Activated CD8-positive, alpha-beta memory T cell treated with anti-CD3 and anti-CD28 coated beads for 48 hours (primary cell): ENCODE results near the gene BTBD6.
"Not testable (repeated sequence)": the region's sequence is repeated elsewhere in the genome, so short reads cannot be mapped to it uniquely, and the experiment has no call there.

Experiments used
- DNase-seq, 3 experiments: peaks; one replicate each; pipeline ENCODE4 v3.0.0-alpha.2; 2020; ENCODE audit warnings: low read depth in 2 of 3, low spot score in 2 of 3

BTBD6 gene

GRCh38 chr14:105268736-105269354 is 20.5 kb downstream of the BTBD6 start:
- no peak for DNase-seq

GRCh38 chr14:105269405-105269804 is 21.1 kb downstream of the BTBD6 start:
- DNase-seq, result no peak

GRCh38 chr14:105271224-105271890 is 23.0 kb downstream of the BTBD6 start:
- no peak for DNase-seq

GRCh38 chr14:105272623-105273022 is 24.3 kb downstream of the BTBD6 start:
- no peak for DNase-seq

- no peak for DNase-seq
These were observed 24.7 kb downstream of the BTBD6 start for GRCh38 chr14:105273062-105273461.

GRCh38 chr14:105274637-105275036 is 26.3 kb downstream of the BTBD6 start:
- DNase-seq, result no peak

- no peak for DNase-seq
These were observed 27.1 kb downstream of the BTBD6 start for GRCh38 chr14:105275267-105275946.

DNA sequence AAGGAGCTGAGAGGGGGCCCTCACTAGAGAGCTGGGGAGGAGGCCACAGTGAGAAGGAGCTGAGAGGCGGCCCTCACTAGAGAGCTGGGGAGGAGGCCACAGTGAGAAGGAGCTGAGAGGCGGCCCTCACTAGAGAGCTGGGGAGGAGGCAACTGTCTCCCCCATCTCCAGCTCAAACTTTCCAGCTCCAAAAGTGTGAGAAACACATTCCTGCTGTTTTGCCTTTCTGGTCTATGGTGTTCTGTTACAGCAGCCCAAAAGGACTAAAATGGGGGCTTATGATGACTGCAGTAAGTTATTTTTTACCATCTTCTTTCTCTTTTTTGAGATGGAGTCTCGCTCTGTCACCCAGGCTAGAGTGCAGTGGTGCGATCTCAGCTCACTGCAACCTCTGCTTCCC is 29.1 kb downstream of the BTBD6 start:
- DNase-seq, result not testable (repeated sequence)

GRCh38 chr14:105279642-105280361 is 31.5 kb downstream of the BTBD6 start:
- no peak for DNase-seq

GRCh38 chr14:105280525-105280924 is 32.2 kb downstream of the BTBD6 start:
- DNase-seq, result no peak

DNA sequence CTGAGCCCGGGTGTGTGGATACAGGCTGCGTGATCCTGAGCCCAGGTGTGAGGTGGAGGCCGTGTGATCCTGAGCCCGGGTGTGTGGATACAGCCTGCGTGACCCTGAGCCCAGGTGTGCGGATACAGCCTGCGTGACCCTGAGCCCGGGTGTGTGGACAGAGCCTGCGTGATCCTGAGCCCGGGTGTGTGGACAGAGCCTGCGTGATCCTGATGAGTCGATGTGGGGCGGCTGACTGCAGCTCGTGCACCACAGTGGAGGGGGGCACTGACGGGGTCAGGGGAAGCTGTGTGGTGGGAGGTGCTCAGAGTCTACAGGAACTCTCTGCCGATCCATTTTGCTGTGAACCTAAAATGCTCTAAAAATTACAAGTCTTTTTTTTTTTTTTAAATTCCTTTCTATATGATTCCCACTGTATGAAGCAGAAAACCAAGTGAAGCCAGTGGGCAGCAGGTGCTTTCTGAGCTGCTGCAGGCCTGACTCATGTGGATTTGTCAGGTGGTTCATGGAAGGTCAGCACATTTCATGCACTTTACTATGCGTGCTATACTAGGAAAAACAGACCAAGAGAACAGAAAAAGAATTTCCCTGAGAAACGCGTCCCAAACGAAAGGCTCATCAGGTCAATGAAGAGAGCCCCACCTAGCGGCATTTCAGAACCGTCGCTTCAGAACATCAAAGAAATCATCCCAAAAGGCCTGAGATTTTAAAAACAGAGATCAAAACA is 33.2 kb downstream of the BTBD6 start:
- DNase-seq, result no peak

GRCh38 chr14:105282098-105282725 is 33.9 kb downstream of the BTBD6 start:
- no peak for DNase-seq

DNA sequence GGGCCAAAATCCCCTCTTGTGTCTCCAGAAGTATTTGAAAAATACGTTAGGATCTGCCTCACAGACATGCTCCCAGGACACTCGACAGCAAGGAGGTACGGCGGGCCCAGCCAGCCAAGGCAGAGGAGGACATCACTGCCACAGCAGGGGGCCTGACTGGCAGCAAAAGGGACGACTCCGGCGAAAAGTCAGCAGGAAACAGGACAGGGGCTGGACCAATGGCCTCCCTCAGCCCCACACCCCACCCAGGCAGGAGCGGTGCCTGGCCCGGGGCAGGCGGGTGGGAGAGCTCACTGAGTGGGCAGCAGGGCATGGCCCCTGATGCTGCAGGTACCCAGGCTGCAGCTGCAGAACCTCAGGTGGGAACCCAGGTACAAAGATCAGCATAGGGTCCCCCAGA is 34.7 kb downstream of the BTBD6 start:
- DNase-seq, result no peak

DNA sequence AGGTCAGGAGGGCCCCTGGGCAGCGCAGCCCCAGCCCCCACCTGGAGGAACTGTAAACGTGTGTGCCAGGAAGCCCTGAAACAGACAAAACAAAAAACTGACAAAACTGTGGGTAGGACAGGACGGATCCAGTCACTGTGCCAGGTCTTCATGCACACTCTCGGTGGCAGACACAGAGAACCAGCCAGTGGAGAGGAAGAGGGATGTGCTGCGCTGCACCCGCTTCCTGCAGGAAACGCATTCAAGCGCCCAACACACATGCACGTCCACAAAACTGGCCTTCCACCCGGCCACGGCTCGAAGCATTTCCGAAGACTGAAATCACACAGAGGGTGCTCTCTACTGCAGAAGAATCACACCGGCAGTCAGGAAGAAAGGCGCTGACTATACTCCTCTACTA is 35.6 kb downstream of the BTBD6 start:
- no peak for DNase-seq

GRCh38 chr14:105285174-105285573 is 36.8 kb downstream of the BTBD6 start:
- DNase-seq, result no peak

GRCh38 chr14:105286759-105287144 is 38.4 kb downstream of the BTBD6 start:
- no peak for DNase-seq

DNA sequence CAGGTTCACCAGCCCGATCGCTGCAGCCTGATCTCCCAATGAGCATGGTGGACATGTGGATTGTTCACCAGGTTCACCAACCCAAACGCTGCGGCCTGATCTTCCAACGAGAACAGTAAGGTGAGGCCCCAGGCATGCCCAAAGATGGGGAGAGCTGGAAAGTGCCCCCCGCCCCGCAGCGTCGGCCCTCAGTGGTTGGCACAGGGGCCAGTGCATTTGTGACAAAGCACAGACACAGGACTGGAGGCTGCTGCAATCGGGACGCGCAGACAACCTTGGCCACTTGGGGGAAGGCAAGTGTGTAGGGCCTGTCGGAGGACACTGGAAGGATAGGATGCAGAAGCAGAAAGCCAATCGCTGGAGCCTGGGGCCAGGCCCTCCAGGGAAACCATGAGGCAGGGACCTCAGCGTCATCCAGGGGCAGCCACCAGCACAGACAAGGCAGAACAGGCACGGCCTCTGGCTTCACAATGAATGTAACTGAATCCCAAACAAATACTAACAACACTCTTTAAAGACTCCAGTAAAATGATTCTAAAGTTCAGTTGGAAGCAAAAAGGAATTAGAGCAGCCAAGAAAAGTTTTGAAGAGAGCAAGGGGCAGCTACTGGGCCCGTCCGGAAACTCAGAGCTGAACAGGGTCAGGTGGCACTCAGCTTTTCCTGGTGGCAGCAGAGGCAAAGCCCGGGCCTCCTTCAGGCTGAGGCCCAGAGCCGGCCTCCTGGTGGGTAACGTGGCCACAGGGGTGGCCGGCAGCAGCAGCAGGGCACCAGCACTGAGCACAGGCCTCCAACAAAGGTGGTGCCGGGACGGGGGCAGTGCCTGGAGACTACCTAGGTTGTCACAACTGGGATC is 39.1 kb downstream of the BTBD6 start:
- DNase-seq, result no peak

GRCh38 chr14:105288936-105289335 is 40.6 kb downstream of the BTBD6 start:
- DNase-seq, result not testable (repeated sequence)

DNA sequence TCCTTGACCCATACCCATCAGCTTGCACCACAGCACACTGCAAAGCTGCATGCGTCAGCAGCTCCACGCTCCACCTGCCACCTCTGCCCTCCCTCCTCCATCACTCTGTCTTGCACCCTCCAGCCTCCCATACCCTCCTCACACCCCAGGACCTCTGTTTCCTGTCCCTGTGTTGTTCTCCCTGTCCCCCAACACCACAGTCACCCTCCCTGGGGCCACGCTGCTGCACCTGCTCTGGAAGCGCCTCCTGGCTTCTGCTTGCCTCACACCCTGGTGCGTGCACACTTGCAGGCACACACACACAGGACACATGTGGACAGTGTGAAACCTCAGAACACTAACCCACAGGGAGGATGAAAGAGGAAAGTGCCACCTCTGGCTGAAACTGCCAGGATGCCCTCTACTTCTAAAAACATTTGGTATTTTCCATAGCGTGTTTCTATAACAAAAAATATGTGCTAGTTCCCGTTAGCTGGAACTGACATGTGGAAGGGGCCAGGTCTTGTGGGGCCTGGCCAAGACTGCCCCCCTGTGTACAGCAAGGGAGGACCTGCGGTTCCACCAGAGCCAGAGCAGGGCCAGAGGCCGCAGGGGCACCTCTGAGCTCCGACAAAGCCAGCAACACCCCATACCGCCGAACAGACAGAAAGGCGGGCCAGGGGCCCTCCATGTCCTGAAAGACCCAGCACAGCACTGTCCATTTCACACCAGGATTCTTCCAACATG is 42.5 kb downstream of the BTBD6 start:
- DNase-seq, result no peak
